ENCODE data around the gene CLMN.

The CLMN gene

GRCh38 chr14:95258754-95259593 lies 60.7 kb downstream of the CLMN start:
- no peak for DNase-seq

GRCh38 chr14:95258156-95258555 lies 61.6 kb downstream of the CLMN start:
- no peak for DNase-seq

DNA sequence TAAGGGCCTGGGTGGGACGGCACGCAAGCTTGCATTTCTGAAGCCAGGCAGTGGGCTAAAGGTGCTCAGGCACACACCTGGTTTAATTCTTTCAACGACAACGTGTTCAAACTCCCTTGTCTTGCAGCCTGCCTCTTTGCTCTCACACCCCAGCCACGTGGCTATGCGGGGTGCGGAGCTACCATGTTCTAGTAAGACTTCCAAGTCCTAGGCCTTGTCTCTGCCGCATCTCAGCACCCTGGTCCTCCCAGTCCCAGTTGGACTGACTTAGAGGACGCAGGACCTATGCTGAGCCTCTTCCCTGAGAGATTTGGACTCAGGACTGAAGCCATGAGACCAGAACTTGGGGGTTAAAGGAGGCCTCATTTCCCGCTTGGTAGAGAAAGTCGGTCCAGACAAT lies 62.2 kb downstream of the CLMN start:
- DNase-seq = no peak

DNA sequence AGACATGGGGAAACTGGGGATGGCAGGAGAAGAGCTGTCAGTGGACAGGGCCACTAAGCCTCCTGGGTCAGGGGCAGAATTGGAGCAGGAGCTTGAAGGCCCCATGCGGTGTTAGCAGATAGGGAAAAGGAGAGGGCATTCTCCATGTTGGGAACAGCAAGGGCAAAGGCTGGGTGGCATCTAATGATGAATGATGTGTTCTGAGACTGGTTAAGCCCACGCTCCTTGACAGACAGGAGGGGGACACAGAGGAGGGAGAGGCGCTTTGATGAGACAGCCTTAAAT lies 63.0 kb downstream of the CLMN start:
- no peak for DNase-seq

- no peak for DNase-seq
Observed at GRCh38 chr14:95256002-95256775, 63.5 kb downstream of the CLMN start.

GRCh38 chr14:95255487-95255886 lies 64.2 kb downstream of the CLMN start:
- peak; percentile 21 for DNase-seq

- DNase-seq = no peak
Observed at GRCh38 chr14:95255013-95255412, 64.7 kb downstream of the CLMN start.

DNA sequence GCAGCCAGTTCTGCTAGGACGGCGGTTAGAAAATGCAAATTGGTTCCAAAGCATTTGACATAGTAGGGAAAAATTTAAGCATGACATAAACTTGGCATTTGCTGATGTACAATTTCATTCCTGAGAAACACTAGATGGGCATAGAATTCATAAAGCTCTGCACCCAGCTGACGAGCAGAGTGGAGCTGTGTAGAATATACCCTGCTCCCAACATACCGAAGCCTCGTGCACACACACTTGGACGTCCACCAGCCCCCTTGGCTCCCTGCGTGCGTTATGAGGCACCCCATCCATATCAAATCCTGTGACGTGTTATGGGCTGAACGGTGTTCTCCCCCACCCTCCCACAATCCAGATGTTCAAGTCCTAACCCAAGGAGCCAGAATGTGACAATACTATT lies 65.4 kb downstream of the CLMN start:
- no peak for DNase-seq

DNA sequence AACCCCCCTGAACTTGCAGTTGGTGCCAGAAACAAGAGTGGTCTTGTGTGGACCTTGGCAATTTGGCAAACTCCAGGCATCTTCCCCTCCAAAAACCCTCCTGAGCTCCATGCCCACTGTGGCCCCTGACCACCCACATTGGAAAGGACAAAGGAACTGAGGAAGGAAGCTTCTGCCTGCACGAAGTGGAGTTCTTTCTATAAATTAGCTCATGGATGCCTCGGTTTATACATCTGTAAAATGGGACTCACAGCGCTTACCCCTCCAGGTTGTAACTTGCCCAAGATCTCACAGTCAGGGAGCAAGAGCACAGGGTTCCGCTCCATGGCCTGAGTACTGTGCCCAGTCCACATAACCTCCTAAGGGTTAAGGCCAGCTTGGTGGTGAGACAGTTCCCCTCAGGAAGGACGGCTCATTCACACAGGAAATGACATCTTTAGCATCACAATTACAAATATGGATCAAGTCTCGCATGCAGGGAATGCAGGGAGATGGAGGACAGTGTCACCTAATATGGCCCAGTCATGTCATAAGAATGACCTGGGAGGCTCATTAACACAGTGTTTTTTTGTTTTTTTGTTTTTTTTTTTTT lies 66.6 kb downstream of the CLMN start:
- DNase-seq = no peak

DNA sequence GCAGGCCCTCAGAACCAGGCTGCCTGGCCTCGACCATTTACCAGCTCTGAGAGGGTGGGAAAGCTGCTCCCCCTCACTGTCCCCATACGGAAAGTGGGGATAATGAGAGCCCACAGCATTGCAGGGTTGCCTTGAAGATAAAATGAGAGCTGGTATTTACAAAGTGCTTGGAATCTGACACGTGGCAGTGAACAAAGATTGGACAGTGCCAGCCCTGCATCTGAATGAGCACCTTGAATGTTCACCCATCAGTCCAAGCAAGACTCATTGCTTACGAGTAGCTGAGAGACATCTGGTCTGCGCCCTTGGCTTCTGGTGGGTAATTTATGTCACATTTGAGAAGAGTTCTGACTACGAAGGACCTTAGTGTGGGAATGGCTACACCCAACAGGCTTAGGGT lies 67.5 kb downstream of the CLMN start:
- no peak for DNase-seq

DNA sequence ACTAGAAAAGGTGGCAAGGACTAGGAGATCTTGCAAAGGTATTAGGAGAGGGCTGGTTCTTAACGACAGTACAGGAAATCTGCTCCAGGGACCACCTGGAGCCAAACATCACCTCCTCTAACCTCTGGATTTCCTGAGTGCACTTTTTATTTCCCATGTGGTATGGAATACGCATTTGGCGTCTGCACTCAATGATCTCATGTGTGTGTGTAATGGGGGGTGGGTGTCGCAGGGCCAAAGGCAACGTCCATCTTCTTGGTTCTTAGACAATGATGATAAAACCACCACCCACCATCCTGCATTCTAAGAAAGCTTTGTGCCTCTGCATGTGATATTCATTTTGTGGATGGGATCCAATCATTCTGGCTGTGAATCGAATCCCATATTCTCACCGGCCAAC lies 68.8 kb downstream of the CLMN start:
- no peak for DNase-seq

DNA sequence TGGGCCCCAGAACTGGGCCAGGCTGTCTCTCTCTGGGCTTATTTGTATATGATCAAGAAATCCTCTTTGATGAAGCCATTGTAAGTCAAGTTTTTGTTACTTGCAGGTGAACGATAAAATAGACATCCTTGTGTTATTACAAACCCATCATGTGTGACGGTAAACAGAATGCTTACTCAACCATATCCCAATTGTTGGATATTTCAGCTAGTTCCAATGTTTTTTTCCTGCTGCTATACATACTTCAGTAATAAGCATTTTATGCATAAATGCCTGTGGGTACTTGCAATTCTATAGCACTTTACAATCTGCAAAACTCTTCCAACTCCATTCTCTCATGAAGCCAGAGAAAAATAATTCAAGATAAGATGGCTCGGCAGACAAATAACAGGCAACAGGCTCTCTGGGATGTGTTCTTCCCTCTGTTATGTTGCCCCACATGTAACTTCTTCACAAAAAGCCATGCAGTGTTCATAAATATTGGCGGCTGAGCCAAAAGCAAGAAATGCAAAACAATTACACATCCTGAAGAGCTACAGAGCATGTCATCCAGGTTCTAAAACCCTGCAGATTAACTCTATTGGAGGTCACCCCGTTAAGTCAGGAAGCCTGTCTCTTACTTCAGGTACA lies 69.5 kb downstream of the CLMN start:
- DNase-seq = no peak

- no peak for DNase-seq
Observed at GRCh38 chr14:95248432-95248831, 71.3 kb downstream of the CLMN start.

GRCh38 chr14:95246870-95247269 lies 72.8 kb downstream of the CLMN start:
- no peak for DNase-seq

- no peak for DNase-seq
Observed at GRCh38 chr14:95245334-95245733, 74.4 kb downstream of the CLMN start.

DNA sequence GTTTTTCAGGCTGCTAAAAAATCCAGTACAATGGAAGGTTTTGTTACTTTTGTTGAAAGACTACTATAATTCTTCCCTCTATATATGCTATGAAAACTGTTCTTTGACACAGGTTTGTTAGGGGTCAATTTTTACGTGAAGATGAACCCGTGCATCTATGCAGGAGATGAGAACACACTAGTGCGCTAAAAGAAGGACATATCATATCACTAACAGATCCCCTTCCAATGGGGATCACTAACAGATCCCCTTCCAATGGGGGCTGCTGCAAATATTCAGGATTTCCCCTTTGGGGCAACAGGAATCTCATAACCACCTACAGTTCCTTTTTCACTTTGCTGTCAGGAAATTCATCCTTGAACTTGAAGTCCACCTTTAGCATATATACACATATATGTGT lies 75.1 kb downstream of the CLMN start:
- DNase-seq = no peak

GRCh38 chr14:95242870-95243269 lies 76.8 kb downstream of the CLMN start:
- no peak for DNase-seq

GRCh38 chr14:95240859-95241813 lies 78.6 kb downstream of the CLMN start:
- no peak for DNase-seq

DNA sequence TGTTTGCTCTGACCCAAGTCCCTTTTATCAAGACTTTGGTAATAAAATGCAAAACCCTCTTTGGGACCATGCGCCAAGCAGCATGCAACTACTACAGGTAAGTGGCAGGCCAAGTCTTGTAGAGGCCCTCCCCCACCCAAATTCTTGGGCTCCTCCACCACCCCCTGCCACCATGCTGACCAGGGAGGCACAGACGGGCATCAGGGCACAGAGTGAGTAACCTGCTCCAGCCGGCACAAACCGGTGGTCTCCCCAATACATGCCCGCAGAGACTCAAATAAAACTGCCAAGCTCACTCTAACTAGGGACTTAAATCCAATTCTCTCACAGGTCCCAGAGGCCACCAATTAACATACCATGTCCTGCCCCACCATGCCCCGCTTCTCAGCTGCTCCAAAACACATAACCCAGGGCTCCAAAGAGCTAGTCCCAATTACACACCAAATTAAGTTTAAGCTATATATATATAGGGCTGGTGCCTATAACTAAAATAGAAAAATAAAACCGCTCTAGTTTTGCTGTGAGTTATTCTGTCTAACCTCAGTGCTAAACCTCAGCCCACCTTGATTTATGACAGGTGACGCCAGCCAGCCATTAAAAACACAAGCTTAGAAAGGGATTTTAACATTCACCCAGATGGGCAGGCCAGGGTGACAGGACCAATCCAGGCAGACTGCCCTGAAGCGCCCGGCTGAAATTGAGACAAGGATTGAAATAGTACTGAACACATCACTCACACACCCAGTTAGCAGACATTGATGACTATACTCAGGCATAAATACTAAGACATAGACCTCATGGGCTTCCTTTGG lies 81.0 kb downstream of the CLMN start:
- no peak for DNase-seq

DNA sequence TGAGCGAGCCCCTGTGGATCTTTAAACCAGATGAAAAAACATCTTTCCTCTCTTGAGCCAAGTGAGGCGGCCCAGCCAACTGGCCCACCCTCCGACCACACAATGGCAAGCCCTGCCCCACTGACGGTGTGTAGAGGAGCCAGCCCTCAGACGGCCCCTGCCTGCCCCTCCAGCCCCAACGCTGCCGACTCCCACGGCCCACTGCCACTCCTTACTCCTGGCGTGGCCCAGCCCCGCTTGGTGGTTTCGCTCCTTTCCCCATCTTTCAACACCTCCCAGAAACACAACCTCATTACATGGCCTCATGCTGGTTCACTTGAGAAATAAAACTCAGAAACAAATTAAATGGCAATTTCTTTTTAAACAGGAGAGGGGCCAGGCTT lies 81.8 kb downstream of the CLMN start:
- DNase-seq = no peak

DNA sequence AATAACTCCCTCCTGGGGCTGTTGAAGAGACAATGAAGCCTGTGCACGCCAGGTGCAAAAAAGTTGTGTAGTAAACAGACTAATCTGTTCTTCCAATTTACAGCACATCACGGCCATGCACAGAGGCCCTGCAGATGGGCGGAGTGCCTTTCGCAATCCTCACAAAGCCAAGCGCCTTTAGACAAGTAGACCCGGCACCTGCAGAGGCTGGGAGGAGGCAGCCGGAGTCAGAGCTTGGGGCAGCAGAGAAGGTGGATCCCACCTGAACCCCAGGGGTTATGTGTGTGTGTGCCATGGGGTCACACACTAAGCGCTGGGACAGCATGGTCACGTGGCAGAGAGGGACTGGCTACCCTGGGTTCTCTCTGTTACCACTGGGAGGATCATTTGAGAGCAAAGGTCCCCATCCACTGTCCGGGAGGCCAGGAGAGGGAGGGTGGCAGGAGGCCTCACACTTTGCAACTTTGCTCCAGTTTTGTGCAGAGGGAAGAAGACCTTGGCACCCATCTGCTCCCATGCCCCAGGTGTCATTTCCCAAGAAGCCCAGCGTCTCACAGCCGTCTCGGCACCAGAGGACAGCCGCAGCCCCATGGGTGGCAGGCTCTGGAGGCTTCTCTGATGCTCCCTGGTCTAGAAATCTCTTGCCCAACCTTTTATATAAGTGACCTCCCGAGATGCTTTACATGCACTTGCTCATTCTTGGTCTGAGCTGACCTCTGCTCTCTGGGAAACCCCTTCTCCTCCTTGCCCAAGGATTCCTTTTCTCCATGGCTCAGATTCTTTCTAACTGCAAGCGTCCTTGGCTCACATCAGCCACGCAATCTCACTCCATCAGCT lies 82.4 kb downstream of the CLMN start:
- DNase-seq = no peak

Data from activated CD4-positive, alpha-beta T cell treated with anti-CD3 and anti-CD28 coated beads, Interleukin-10, Interleukin-2, amounts not matched to agents 100 ng/mL and 50 ng/mL, durations not matched to agents 16 hours and 8 hours (primary cell).